ENCODE measurements around the gene PSG3. TPM values are rescaled to one million over a fixed set of nuclear protein-coding genes. Genes with fewer than 3 reads are reported as not detected.
"Not testable (repeated sequence)": the region's sequence is repeated elsewhere in the genome, so short reads cannot be mapped to it uniquely, and the experiment has no call there.

The PSG3 gene
- under 0.01 TPM in 2 replicates for total RNA-seq

GRCh38 chr19:42740381-42740780 is at the start of gene PSG3:
TSS of gene PSG3 (minus strand) at chr19:42740481. CDS start at chr19:42740384, 97 bp downstream.
- not testable (repeated sequence) for DNase-seq (ENCODE audit: low read depth)

DNA sequence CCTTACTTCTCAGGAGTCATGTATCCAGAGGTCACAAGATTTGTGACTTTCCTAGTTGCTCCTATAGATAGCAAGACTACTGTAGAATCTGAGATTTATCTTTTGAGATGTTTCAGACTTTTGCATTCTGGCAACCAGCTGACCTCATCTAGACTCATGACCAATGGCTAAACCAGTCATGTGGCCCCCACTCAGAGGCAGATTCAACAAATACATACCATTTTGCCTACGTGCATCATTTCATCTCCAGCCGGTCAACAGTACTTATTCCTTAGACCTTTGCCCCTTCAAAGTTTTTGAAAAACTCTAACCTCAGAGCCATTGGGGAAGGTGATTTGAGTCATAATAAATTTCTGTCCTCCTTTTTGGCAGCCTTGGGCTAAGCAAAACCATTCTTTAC is 48.5 kb upstream of the PSG3 start:
- DNase-seq (ENCODE audit: low read depth); H3K4me3 ChIP-seq (ENCODE audit: low read depth, low read length): not testable (repeated sequence)

More at GRCh38 chr19:42740381-42740780, at the start of gene PSG3:
- H3K4me3 ChIP-seq (ENCODE audit: low read depth, low read length), result not testable (repeated sequence)

DNA sequence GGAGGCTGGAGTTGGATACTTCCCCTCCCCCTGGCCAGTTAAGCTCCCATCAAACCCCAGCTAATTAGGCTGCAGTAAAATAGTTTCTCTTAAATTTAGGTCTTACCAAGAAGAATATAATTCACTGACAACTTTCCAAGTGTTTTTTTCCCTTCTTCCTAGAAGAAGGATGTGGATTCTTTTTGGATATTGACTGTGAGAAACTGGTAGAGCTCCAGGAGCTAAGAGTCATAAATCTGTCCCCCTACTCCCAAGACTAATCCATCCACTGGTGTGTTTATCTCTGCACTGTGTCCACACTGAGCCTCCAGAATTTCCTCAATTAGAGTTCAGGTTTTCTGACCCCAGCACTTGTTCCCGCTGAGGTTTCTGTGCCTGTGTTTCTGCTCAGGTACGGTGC is 47.5 kb upstream of the PSG3 start:
- DNase-seq (ENCODE audit: low read depth), result not testable (repeated sequence)

DNA sequence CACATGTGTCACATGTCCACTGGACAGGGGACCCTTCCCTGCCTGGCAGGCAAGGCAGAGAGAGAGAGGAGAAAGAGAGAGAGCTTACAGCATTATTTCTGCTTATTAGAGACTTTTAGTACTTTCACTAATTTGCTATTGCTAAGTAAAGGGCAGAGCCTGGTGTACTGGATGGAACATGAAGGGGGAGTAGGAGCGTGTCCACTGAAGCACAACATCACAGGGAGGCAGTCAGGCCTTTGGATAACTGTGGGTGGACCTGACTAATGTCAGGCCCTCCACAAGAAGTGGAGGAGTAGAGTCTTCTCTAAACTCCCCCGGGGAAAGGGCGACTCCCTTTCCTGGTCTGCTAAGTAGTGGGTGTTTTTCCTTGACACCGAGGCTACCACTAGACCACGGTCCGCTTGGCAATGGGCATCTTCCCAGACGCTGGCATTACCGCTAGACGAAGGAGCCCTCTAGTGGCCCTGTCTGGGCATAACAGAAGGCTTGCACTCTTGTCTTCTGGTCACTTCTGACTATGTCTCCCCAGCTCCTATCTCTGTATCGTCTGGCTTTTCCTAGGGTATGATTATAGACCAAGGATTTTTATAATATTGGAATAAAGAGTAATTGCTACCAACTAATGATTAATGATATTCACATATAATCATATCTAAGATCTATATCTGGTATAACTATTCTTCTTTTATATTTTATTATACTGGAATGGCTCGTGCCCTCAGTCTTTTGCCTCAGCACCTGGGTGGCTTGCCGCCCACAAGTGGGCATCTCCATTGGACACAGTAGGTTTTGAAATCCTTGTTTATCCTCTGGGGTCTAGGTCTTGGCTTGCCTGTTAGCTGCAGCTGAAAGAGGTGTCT is 36.7 kb upstream of the PSG3 start:
- not testable (repeated sequence) for H3K4me3 ChIP-seq (ENCODE audit: low read depth, low read length)
- DNase-seq (ENCODE audit: low read depth), result peak; percentile 68
- peak; percentile 87 for TF ChIP-seq CTCF (IDR thresholded peaks at IDR 0.05; ENCODE audit: insufficient read depth, low read depth, low read length)

More for the DNA sequence above, 47.5 kb upstream of the PSG3 start:
- not testable (repeated sequence) for H3K4me3 ChIP-seq (ENCODE audit: low read depth, low read length)

GRCh38 chr19:42774510-42775158 is 34.4 kb upstream of the PSG3 start:
- not testable (repeated sequence) for H3K4me3 ChIP-seq (ENCODE audit: low read depth, low read length); DNase-seq (ENCODE audit: low read depth)

GRCh38 chr19:42767319-42767718 is 27.0 kb upstream of the PSG3 start:
- H3K4me3 ChIP-seq (ENCODE audit: low read depth, low read length); DNase-seq (ENCODE audit: low read depth): not testable (repeated sequence)
- peak; percentile 8 for TF ChIP-seq CTCF (IDR thresholded peaks at IDR 0.05; ENCODE audit: insufficient read depth, low read depth, low read length)

DNA sequence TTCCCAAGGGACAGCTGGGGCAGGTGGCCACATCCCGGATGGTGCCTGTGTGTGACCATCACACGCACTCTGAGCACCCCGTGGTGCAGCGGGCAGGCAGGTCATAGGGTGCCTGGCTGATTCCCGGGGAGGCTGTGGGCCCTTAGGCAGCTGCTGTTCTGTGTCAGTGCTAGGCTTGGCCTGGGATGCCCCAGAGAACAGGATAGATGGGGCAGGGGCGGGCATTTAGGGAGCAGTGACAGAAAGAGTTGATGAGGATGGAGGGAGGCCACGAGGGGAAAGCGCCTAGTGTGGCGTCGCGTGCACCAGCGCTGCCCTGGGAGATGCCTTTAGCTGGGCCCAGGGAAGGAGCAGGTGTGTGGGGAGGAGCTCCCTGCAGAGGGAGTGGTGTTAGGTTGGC is 26.6 kb upstream of the PSG3 start:
- H3K4me3 ChIP-seq (ENCODE audit: low read depth, low read length); DNase-seq (ENCODE audit: low read depth): not testable (repeated sequence)

GRCh38 chr19:42764836-42765235 is 24.6 kb upstream of the PSG3 start:
- no peak overlapping the region for H3K4me3 ChIP-seq (ENCODE audit: low read depth, low read length)
- DNase-seq (ENCODE audit: low read depth), result no peak
- TF ChIP-seq CTCF (IDR thresholded peaks at IDR 0.05; ENCODE audit: insufficient read depth, low read depth, low read length), result no peak

DNA sequence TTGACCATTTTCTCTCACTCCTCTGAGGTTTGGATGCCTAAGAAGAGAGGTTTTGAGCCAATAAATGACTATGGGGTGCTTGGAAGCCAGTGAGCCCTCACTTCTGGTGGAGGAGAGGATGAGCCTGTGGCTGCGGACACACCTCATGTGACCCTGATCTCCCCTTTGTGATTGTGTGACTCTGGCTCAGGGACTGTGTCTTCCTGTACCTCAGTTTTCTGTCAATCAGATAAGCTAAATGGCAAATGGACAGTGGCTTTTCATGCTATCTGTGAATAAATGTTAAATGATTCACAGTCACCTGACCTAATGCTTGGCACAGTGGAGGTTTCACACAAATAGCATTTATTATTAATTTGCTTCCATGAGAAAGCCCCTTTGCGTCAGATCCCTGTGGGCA is 22.5 kb upstream of the PSG3 start:
- DNase-seq (ENCODE audit: low read depth), result no peak
- no peak overlapping the region for H3K4me3 ChIP-seq (ENCODE audit: low read depth, low read length)
- no peak for TF ChIP-seq CTCF (IDR thresholded peaks at IDR 0.05; ENCODE audit: insufficient read depth, low read depth, low read length)

DNA sequence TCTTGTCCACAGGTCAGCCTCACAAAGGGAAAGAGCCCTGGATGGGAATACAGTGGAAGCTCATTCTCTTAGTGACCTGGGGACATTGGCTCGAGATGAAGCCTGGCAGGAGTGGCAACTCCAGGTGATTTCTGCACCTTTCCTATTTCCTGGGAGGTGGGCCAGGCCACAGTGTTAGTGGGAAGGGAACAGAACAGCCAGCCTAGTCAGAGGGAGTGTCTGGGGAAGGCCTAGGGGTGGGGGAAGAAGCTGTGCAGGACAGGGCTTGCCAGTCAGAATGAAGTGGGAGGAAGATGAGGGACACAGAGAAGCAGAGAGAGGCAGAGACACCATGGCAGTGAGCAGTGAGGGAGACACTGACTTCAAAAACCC is 21.6 kb upstream of the PSG3 start:
- not testable (repeated sequence) for H3K4me3 ChIP-seq (ENCODE audit: low read depth, low read length); DNase-seq (ENCODE audit: low read depth)

- H3K4me3 ChIP-seq (ENCODE audit: low read depth, low read length), result not testable (repeated sequence)
- peak; percentile 84 for DNase-seq (ENCODE audit: low read depth)
Measured at GRCh38 chr19:42760954-42761923, 21.0 kb upstream of the PSG3 start.

DNA sequence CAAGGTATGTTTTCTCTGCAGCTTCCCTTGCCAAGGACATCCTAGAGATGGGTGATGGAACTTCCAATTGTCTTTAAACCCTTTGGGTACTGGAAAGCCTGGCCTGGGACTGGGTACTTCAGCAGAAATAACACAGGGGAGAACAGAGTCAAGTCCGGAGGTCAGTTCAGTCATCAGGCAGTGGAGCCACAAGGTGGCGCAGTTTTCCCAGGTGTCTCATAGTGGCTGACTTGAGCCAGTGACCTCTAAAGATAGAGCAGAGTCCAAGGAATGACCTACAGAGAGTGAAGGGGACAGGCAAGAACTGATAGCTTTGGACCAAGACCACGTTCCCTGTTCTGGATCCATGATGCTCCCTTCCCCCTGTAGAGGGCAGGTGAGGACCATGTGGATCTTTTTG is 18.4 kb upstream of the PSG3 start:
- not testable (repeated sequence) for H3K4me3 ChIP-seq (ENCODE audit: low read depth, low read length); DNase-seq (ENCODE audit: low read depth)

DNA sequence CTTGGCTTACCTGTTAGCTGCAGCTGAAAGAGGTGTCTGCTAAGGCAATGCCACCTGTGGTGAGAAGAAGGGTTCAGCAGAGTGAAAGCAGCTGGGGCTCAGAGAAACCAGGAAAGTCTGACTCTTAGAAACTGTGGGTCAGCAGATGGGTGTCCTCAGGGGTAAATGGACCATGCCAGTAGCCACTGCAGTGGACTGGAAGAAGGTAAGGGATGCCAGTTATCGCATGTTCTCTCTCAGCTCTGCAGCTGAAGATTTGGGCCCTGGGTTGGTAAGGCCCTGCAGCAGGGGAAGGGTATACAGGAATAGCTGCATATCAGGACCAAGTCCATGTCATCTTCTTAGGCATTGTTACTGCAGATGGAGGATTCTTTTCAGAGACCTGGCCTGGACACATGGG is 12.0 kb upstream of the PSG3 start:
- not testable (repeated sequence) for DNase-seq (ENCODE audit: low read depth); H3K4me3 ChIP-seq (ENCODE audit: low read depth, low read length)

All from fibroblast of villous mesenchyme (primary cell).